HepG2 (cell line): ENCODE measurements around the gene PANX1. TPM values are rescaled to one million over a fixed set of nuclear protein-coding genes. Genes with fewer than 3 reads are reported as not detected.

Experiments
- ATAC-seq: fragments of 200-7000 bp; cut with Tn5 transposase; 3 replicates; pipeline ENCODE4 v1.9.1; 2020; ENCODE audit warnings: mild to moderate bottlenecking, moderate library complexity
- BruUV-seq: library from RNA; stranded (reverse); fragments of 400-500 nt; replicated peaks from 2 replicates; lab custom pipeline; 2021; lab: Mats Ljungman, UMichigan
- CTCF ChIA-PET: fragments of 300-600 bp; formaldehyde crosslinking; extraction: SDS; loops from one replicate; lab custom pipeline; 2021; ENCODE audit warnings: low total read pairs, inconsistent platforms, low intra/inter-chr PET ratio; lab: Yijun Ruan, JAX
- POLR2A ChIA-PET: fragments of 350-600 bp; sonication (Branson Sonifier 250); formaldehyde crosslinking; loops from one replicate; lab custom pipeline; 2020; ENCODE audit warnings: antibody characterized with exemption, inconsistent platforms; lab: Yijun Ruan, JAX
- DNase-seq: peaks from one replicate; pipeline ENCODE4 v3.0.0-alpha.2; 2015; ENCODE audit warnings: low spot score
- FAIRE-seq: peaks from 3 replicates; lab custom pipeline; 2011; peaks lifted over from hg19 to GRCh38; lab: Jason Lieb, UNC
- H2AFZ ChIP-seq: one replicate; pipeline ENCODE4 v1.6.1; 2011; ENCODE audit warnings: low read length, inconsistent platforms
- H3K27ac ChIP-seq: fragments of 300-600 bp; 3 replicates; pipeline ENCODE4 v1.8.0; 2011; ENCODE audit warnings: mixed run types, mild to moderate bottlenecking, mixed read lengths, low read length, inconsistent platforms; ENCODE audit not compliant: insufficient read depth; ENCODE audit errors: extremely low read length
- H3K27me3 ChIP-seq, 2 experiments: fragments of 200-600 bp in 1 of 2; 2 replicates in 1 of 2; 3 replicates in 1 of 2; pipeline versions ENCODE4 v1.6.0 to v1.8.0; 2011; ENCODE audit warnings: low read length in 2 of 2, mild to moderate bottlenecking in 2 of 2, moderate library complexity in 2 of 2, inconsistent platforms in 1 of 2; ENCODE audit not compliant: insufficient read depth in 2 of 2, control insufficient read depth in 1 of 2
- H3K36me3 ChIP-seq, 2 experiments: fragments of 200-600 bp in 1 of 2; replicated peaks in 1 of 2; 2 replicates in 1 of 2; 3 replicates in 1 of 2; pipeline versions ENCODE4 v1.5.1 to v1.8.0; 2011; ENCODE audit warnings: low read length in 2 of 2, inconsistent platforms in 1 of 2; ENCODE audit not compliant: insufficient read depth in 2 of 2, control insufficient read depth in 1 of 2
- H3K4me1 ChIP-seq: 2 replicates; pipeline ENCODE4 v1.5.1; 2012; ENCODE audit warnings: low read length, inconsistent platforms; ENCODE audit not compliant: insufficient read depth
- H3K4me2 ChIP-seq: 2 replicates; pipeline ENCODE4 v1.6.0; 2011; ENCODE audit warnings: low read depth, low read length, inconsistent platforms
- H3K4me3 ChIP-seq, 3 experiments: fragments of 200-600 bp in 1 of 3; sonication (generic), shearing (Covaris generic) in 1 of 3; replicated peaks in 1 of 3; 2 replicates each; pipeline ENCODE4 v1.5.1; 2011 to 2016; ENCODE audit warnings: low read length in 3 of 3, inconsistent platforms in 2 of 3, low read depth in 2 of 3, mild to moderate bottlenecking in 2 of 3, control low read depth in 1 of 3, mixed read lengths in 1 of 3; ENCODE audit not compliant: insufficient read depth in 1 of 3
- H3K79me2 ChIP-seq: one replicate; pipeline ENCODE4 v1.6.1; 2011; ENCODE audit warnings: low read length, inconsistent platforms; ENCODE audit not compliant: insufficient read depth
- H3K9ac ChIP-seq: 2 replicates; pipeline ENCODE4 v1.6.0; 2011; ENCODE audit warnings: mild to moderate bottlenecking, low read depth, low read length, inconsistent platforms; ENCODE audit not compliant: insufficient read depth
- H3K9me3 ChIP-seq: 2 replicates; pipeline ENCODE4 v1.5.1; 2012; ENCODE audit warnings: mild to moderate bottlenecking, low read length
- H4K20me1 ChIP-seq: 2 replicates; pipeline ENCODE4 v1.6.0; 2011; ENCODE audit warnings: inconsistent platforms, mild to moderate bottlenecking, low read length, moderate library complexity; ENCODE audit not compliant: insufficient read depth
- CHD4 ChIP-seq: fragments of 200-600 bp; sonication (generic); IDR thresholded peaks from 2 replicates; pipeline ENCODE4 v1.7.0; 2017; ENCODE audit warnings: mild to moderate bottlenecking, low read length, borderline replicate concordance
- FOXC1 ChIP-seq: sonication (generic); formaldehyde crosslinking; IDR thresholded peaks from 2 replicates; pipeline ENCODE4 v1.8.0; 2022; ENCODE audit warnings: mild to moderate bottlenecking, missing genetic modification reagents, borderline replicate concordance
- GLMP ChIP-seq: sonication (generic); formaldehyde crosslinking; IDR thresholded peaks from 2 replicates; pipeline ENCODE4 v1.9.0; 2021; ENCODE audit warnings: missing genetic modification reagents, mild to moderate bottlenecking, borderline replicate concordance
- MEF2D ChIP-seq: sonication (generic); formaldehyde crosslinking; IDR thresholded peaks from 2 replicates; pipeline ENCODE4 v1.5.1; 2020; ENCODE audit warnings: mild to moderate bottlenecking, missing genetic modification reagents
- MIXL1 ChIP-seq: IDR thresholded peaks from 2 replicates; pipeline ENCODE4 v1.6.1; 2016
- POLR2AphosphoS5 ChIP-seq: IDR thresholded peaks from 2 replicates; pipeline ENCODE4 v1.6.1; 2012; ENCODE audit warnings: low read depth, low read length
- SPEN ChIP-seq: sonication (generic); formaldehyde crosslinking; IDR thresholded peaks from 2 replicates; pipeline ENCODE4 v1.5.1; 2020; ENCODE audit warnings: low read depth, mild to moderate bottlenecking, missing genetic modification reagents
- TFDP1 ChIP-seq: IDR thresholded peaks from 2 replicates; pipeline ENCODE4 v1.6.1; 2016; ENCODE audit warnings: missing compliant biosample characterization, missing genetic modification reagents, borderline replicate concordance
- ZBTB14 ChIP-seq: sonication (generic); formaldehyde crosslinking; IDR thresholded peaks from 2 replicates; pipeline ENCODE4 v1.4.0; 2020; ENCODE audit warnings: missing genetic modification reagents
- ZFP36L1 ChIP-seq: sonication (generic); formaldehyde crosslinking; IDR thresholded peaks from 2 replicates; pipeline ENCODE4 v1.8.0; 2022; ENCODE audit warnings: mild to moderate bottlenecking, missing genetic modification reagents, moderate library complexity
- ZIK1 ChIP-seq: sonication (generic); formaldehyde crosslinking; IDR thresholded peaks from 2 replicates; pipeline ENCODE4 v1.5.0; 2020; ENCODE audit warnings: mild to moderate bottlenecking, low read depth, missing genetic modification reagents, borderline replicate concordance
- ZNF614 ChIP-seq: IDR thresholded peaks from 2 replicates; pipeline ENCODE4 v1.6.1; 2018; ENCODE audit warnings: missing biosample characterization, missing genetic modification reagents, inconsistent platforms, borderline replicate concordance
- ZNF75D ChIP-seq: sonication (generic); formaldehyde crosslinking; IDR thresholded peaks from 2 replicates; pipeline ENCODE4 v1.8.1; 2023; ENCODE audit warnings: missing genetic modification reagents, mild to moderate bottlenecking, borderline replicate concordance
- ZNF800 ChIP-seq: sonication (generic); formaldehyde crosslinking; IDR thresholded peaks from 2 replicates; pipeline ENCODE4 v1.4.0; 2020; ENCODE audit warnings: missing genetic modification reagents
- ZNF816 ChIP-seq: sonication (generic); formaldehyde crosslinking; IDR thresholded peaks from 2 replicates; pipeline ENCODE4 v1.8.0; 2022; ENCODE audit warnings: missing genetic modification reagents, mild to moderate bottlenecking, borderline replicate concordance
- ZNF883 ChIP-seq: sonication (generic); formaldehyde crosslinking; IDR thresholded peaks from 2 replicates; pipeline ENCODE4 v1.5.1; 2020; ENCODE audit warnings: mild to moderate bottlenecking, missing genetic modification reagents; ENCODE audit errors: not compliant biosample characterization
- ZSCAN31 ChIP-seq: sonication (generic); formaldehyde crosslinking; IDR thresholded peaks from 2 replicates; pipeline ENCODE4 v1.5.0; 2020; ENCODE audit warnings: low read depth, mild to moderate bottlenecking, missing genetic modification reagents
- WGBS: methylation state at CpG from one replicate; pipeline ENCODE4 v1.1.6; 2017; ENCODE audit warnings: low lambda C conversion rate; 5-methylcytosine and 5-hydroxymethylcytosine counted together
- in situ Hi-C: cut with HindIII; loops from 2 replicates; pipeline ENCODE4 v1.10.0; 2017; ENCODE audit warnings: low pct_unique_long_range_greater_than_20kb; ENCODE audit not compliant: extremely low pct_ligation_motif_present
- intact Hi-C: fragments of 100-400 bp; cut with micrococcal nuclease; formaldehyde crosslinking; loops from one replicate; pipeline ENCODE4 v1.10.0; 2022; ENCODE audit not compliant: unreplicated experiment
- polyA plus RNA-seq, 8 experiments: library from polyadenylated mRNA; depleted of rRNA in 3 of 8; stranded (reverse) in 7 of 8; unstranded in 1 of 8; fragments of >200 nt; fragmentation: Illumina TruSeq in 4 of 8; extraction: Trizol in 4 of 8; gene quantifications; 2 replicates each; pipeline versions ENCODE4 v1.2.1 to v1.2.3, GENCODE V29; 2011 to 2016; ENCODE audit warnings: low read depth in 4 of 8, missing spikeins in 1 of 8, mixed read lengths in 1 of 8; ENCODE audit not compliant: insufficient read depth in 1 of 8
- total RNA-seq, 5 experiments: library from RNA; depleted of rRNA; stranded (reverse); fragments of >200 nt; fragmentation: Illumina TruSeq; extraction: Trizol; gene quantifications; 2 replicates each; pipeline ENCODE4 v1.2.3, GENCODE V29; 2016; ENCODE audit warnings: low read depth in 1 of 5

PANX1 gene
- total and polyA plus RNA-seq, 2 of the 13 experiments (the other 11 are each of a cell fraction or from before 2014, with no cell fraction given): 8.3 to 24.8 TPM

- TF ChIP-seq ZNF800: no peak
- TF ChIP-seq TFDP1 (CRISPR knock-in tag): no peak
- no peak for TF ChIP-seq GLMP (CRISPR knock-in tag)
- TF ChIP-seq, all 625 proteins: peak for 0
Measured at GRCh38 chr11:94148189-94148588, 19.5 kb downstream of the PANX1 start (continued).

- Histone ChIP-seq H2AFZ (no peak overlapping the region), H4K20me1 (peaks cover 12% of the 10 kb centered on the region; the same call in 1 of the 2 replicates), H3K4me1 (peaks cover 88% of the 10 kb centered on the region), H3K4me3 (no peak overlapping the region), H3K4me2 (no peak overlapping the region), H3K27me3 (no peaks in the 10 kb centered on the region), H3K9ac (no peak overlapping the region), H3K79me2 (peaks cover 53% of the 10 kb centered on the region), H3K27ac (no peak overlapping the region), H3K9me3 (no peaks in the 10 kb centered on the region), H3K36me3 (no peaks in the 10 kb centered on the region; a peak in 2 of 5 replicates)
- POLR2A ChIA-PET: no interaction called here
- BruUV-seq: no TSS peak
- CTCF ChIA-PET: no interaction called here
- WGBS: 86% methylated on average over 3 of the region's 3 CpGs
- intact Hi-C loops (no loop called here), in situ Hi-C loops (no loop called here)
- no peak for ATAC-seq
- FAIRE-seq: no peak
- no peak for DNase-seq
- TF ChIP-seq ZNF75D (no peak), POLR2AphosphoS5 (no peak), ZIK1 (CRISPR knock-in tag) (no peak), ZFP36L1 (CRISPR knock-in tag) (no peak), ZNF883 (CRISPR knock-in tag) (no peak), ZNF816 (no peak), MEF2D (CRISPR knock-in tag) (no peak), FOXC1 (CRISPR knock-in tag) (no peak), MIXL1 (CRISPR knock-in tag) (no peak), ZNF614 (CRISPR knock-in tag) (no peak), SPEN (CRISPR knock-in tag) (no peak), CHD4 (no peak), ZBTB14 (no peak), ZSCAN31 (CRISPR knock-in tag) (no peak)
Measured at GRCh38 chr11:94149431-94150017, 20.9 kb downstream of the PANX1 start.
